Loucy (cell line): ENCODE measurements around the gene WFDC5.

Experiments used
- H2AFZ ChIP-seq: fragments of 200-600 bp; sonication (generic); 2 replicates; pipeline ENCODE4 v1.6.0; 2016; ENCODE audit warnings: antibody characterized with exemption, mild to moderate bottlenecking, low read length, moderate library complexity
- H3F3A ChIP-seq: fragments of 200-600 bp; 2 replicates; pipeline ENCODE4 v1.6.0; 2016; ENCODE audit warnings: antibody characterized with exemption, low read depth, mild to moderate bottlenecking
- H3K27me3 ChIP-seq: fragments of 200-600 bp; sonication (generic); 2 replicates; pipeline ENCODE4 v1.6.1; 2014; ENCODE audit warnings: low read length, mild to moderate bottlenecking; ENCODE audit not compliant: insufficient read depth, poor library complexity, severe bottlenecking
- H3K36me3 ChIP-seq: fragments of 200-600 bp; sonication (generic); 2 replicates; pipeline ENCODE4 v1.6.1; 2016; ENCODE audit warnings: low read length; ENCODE audit not compliant: insufficient read depth
- H3K4me1 ChIP-seq: fragments of 200-600 bp; sonication (generic); 2 replicates; pipeline ENCODE4 v1.5.1; 2014; ENCODE audit warnings: low read length, mild to moderate bottlenecking; ENCODE audit not compliant: insufficient read depth, poor library complexity, severe bottlenecking
- H3K4me2 ChIP-seq: fragments of 200-600 bp; sonication (generic); 2 replicates; pipeline ENCODE4 v1.6.0; 2014; ENCODE audit warnings: antibody characterized with exemption, low read length, low read depth, mild to moderate bottlenecking; ENCODE audit not compliant: poor library complexity, severe bottlenecking
- H3K4me3 ChIP-seq: fragments of 200-600 bp; sonication (generic); 2 replicates; pipeline ENCODE4 v1.5.1; 2014; ENCODE audit warnings: low read length, mild to moderate bottlenecking, mixed read lengths; ENCODE audit not compliant: poor library complexity, severe bottlenecking
- H3K79me2 ChIP-seq: fragments of 200-600 bp; sonication (generic); 2 replicates; pipeline ENCODE4 v1.6.1; 2014; ENCODE audit warnings: low read length; ENCODE audit not compliant: insufficient read depth
- H3K9ac ChIP-seq: fragments of 200-600 bp; sonication (generic); 2 replicates; pipeline ENCODE4 v1.6.0; 2014; ENCODE audit warnings: mild to moderate bottlenecking, low read depth, low read length, moderate library complexity; ENCODE audit not compliant: poor library complexity, severe bottlenecking
- H3K9me2 ChIP-seq: fragments of 200-600 bp; sonication (generic); replicated peaks from 2 replicates; pipeline ENCODE4 v1.6.1; 2016; ENCODE audit warnings: low read depth, low read length, mixed read lengths
- H3K9me3 ChIP-seq: fragments of 200-600 bp; sonication (generic); 2 replicates; pipeline ENCODE4 v1.6.1; 2014; ENCODE audit warnings: mild to moderate bottlenecking, antibody characterized with exemption, low read length, low read depth; ENCODE audit not compliant: insufficient read depth
- H4K20me1 ChIP-seq: fragments of 200-600 bp; sonication (generic); 2 replicates; pipeline ENCODE4 v1.6.0; 2014; ENCODE audit warnings: antibody characterized with exemption, low read length, mild to moderate bottlenecking; ENCODE audit not compliant: insufficient read depth, poor library complexity, severe bottlenecking
- EZH2phosphoT487 ChIP-seq: fragments of 200-600 bp; IDR thresholded peaks from 2 replicates; pipeline ENCODE4 v1.6.1; 2018; ENCODE audit warnings: antibody characterized with exemption, mild to moderate bottlenecking, moderate library complexity, borderline replicate concordance
- TF ChIP-seq, protein P1 (sequence below): fragments of 200-600 bp; sonication (generic); conservative IDR thresholded peaks from 2 replicates; pipeline ENCODE4 v1.5.1; 2014; ENCODE audit warnings: mild to moderate bottlenecking, antibody characterized with exemption, low read length

The WFDC5 gene

GRCh38 chr20:45090481-45090880 lies 24.5 kb downstream of the WFDC5 start:
- no peaks in the 10 kb centered on the region for H3K36me3 ChIP-seq
- H3K4me2 ChIP-seq: no peak overlapping the region
- no peaks in the 10 kb centered on the region for H3K9me3 ChIP-seq
- H3K4me1 ChIP-seq: peaks cover 29% of the 10 kb centered on the region
- no peak overlapping the region for H3K9ac ChIP-seq
- H3F3A ChIP-seq: no peaks in the 10 kb centered on the region
- H3K9me2 ChIP-seq: no peaks in the 10 kb centered on the region
- H4K20me1 ChIP-seq: no peaks in the 10 kb centered on the region
- H2AFZ ChIP-seq: no peak overlapping the region
- H3K79me2 ChIP-seq: no peaks in the 10 kb centered on the region
- TF ChIP-seq, protein P1, sequence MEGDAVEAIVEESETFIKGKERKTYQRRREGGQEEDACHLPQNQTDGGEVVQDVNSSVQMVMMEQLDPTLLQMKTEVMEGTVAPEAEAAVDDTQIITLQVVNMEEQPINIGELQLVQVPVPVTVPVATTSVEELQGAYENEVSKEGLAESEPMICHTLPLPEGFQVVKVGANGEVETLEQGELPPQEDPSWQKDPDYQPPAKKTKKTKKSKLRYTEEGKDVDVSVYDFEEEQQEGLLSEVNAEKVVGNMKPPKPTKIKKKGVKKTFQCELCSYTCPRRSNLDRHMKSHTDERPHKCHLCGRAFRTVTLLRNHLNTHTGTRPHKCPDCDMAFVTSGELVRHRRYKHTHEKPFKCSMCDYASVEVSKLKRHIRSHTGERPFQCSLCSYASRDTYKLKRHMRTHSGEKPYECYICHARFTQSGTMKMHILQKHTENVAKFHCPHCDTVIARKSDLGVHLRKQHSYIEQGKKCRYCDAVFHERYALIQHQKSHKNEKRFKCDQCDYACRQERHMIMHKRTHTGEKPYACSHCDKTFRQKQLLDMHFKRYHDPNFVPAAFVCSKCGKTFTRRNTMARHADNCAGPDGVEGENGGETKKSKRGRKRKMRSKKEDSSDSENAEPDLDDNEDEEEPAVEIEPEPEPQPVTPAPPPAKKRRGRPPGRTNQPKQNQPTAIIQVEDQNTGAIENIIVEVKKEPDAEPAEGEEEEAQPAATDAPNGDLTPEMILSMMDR: no peak
- TF ChIP-seq EZH2phosphoT487: no peak
- no peak overlapping the region for H3K4me3 ChIP-seq
- H3K27me3 ChIP-seq: no peaks in the 10 kb centered on the region

DNA sequence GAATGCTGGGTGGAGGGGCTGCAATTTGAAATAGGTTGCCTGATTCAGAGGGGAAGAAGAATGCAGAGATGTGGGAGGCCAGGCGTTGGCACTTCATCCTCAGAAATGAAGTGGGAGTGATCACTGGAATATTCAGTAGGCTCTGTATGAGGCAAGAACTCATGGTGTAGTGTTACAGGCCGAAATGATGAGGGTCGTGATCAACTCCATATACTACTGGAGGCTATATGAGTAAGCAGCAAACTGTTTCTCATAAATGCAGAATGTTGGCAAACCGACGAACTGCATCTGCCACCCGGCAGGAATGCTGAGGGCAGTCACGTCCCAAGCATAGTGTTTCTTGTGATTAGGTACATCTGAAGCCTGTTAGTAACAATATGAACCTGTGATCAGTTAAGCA lies 26.7 kb downstream of the WFDC5 start:
- Histone ChIP-seq H4K20me1 (no peaks in the 10 kb centered on the region), H3K9ac (no peak overlapping the region), H2AFZ (no peak overlapping the region), H3K9me2 (no peaks in the 10 kb centered on the region), H3K9me3 (no peaks in the 10 kb centered on the region), H3K4me3 (no peak overlapping the region), H3K36me3 (no peaks in the 10 kb centered on the region), H3K4me2 (no peak overlapping the region), H3K4me1 (peaks cover 36% of the 10 kb centered on the region), H3K79me2 (no peaks in the 10 kb centered on the region), H3K27me3 (no peaks in the 10 kb centered on the region), H3F3A (no peaks in the 10 kb centered on the region)
- TF ChIP-seq, protein P1: no peak
- no peak for TF ChIP-seq EZH2phosphoT487

DNA sequence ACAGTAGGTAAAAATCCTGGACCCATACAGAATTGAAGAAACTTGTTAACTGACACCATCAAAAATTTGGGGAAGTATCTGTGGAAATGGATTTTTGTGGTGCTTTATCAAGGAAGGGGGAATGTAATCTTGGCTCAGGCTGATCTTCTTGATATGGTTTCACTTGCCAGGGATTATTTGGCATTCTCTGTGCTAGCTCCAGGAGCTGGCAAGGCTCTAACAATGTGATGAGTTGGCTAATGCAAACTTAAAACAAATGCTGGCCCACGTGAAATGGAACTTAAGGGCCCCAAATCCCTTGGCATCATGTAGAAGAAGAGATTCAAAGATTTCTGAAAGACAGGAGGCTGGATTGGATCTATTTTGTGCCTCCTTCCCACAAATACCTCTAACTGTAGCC lies 27.2 kb downstream of the WFDC5 start:
- Histone ChIP-seq H3K36me3 (peaks cover 2% of the 10 kb centered on the region; the same call in 1 of the 2 replicates), H4K20me1 (no peaks in the 10 kb centered on the region), H3K79me2 (no peaks in the 10 kb centered on the region), H3K9ac (no peak overlapping the region), H3K4me2 (no peak overlapping the region), H3K9me3 (no peaks in the 10 kb centered on the region; the same call in 1 of the 2 replicates), H3F3A (no peaks in the 10 kb centered on the region), H3K27me3 (no peaks in the 10 kb centered on the region), H3K4me3 (no peak overlapping the region), H2AFZ (no peak overlapping the region), H3K4me1 (peaks cover 36% of the 10 kb centered on the region), H3K9me2 (no peaks in the 10 kb centered on the region)
- no peak for TF ChIP-seq EZH2phosphoT487
- TF ChIP-seq, protein P1: no peak
